Tongue (tissue), 2 donors: Measurements from ENCODE around the gene NCAPH2. TPM values are rescaled to one million over a fixed set of nuclear protein-coding genes. Genes with fewer than 3 reads are reported as not detected.

ENCODE experiments used
- DNase-seq: peaks from one replicate; pipeline ENCODE4 v3.0.0-alpha.2; 2015
- total RNA-seq: library from RNA; depleted of rRNA; stranded (reverse); fragments of >200 nt; gene quantifications from one replicate; pipeline ENCODE4 v1.2.3, GENCODE V29; 2014

Gene NCAPH2
- total RNA-seq, 1 donor from 2014 or later: 38.9 TPM

- DNase-seq: no peak
These were observed 17.3 kb upstream of the NCAPH2 start for GRCh38 chr22:50490531-50491308.

- no peak for DNase-seq
These were observed 10.9 kb upstream of the NCAPH2 start for GRCh38 chr22:50497093-50497492.

- DNase-seq: peak; percentile 73
These were observed 9.6 kb upstream of the NCAPH2 start for GRCh38 chr22:50498322-50498890.

GRCh38 chr22:50500452-50500851 is 7.6 kb upstream of the NCAPH2 start:
- DNase-seq: no peak

- DNase-seq: no peak
These were observed 5.9 kb upstream of the NCAPH2 start for GRCh38 chr22:50502096-50502495.

- no peak for DNase-seq
These were observed 5.2 kb upstream of the NCAPH2 start for GRCh38 chr22:50502628-50503474.

- DNase-seq: no peak
These were observed 4.4 kb upstream of the NCAPH2 start for GRCh38 chr22:50503475-50504145.

GRCh38 chr22:50504369-50505211 is 3.4 kb upstream of the NCAPH2 start:
- no peak for DNase-seq

GRCh38 chr22:50505276-50505775 is 2.7 kb upstream of the NCAPH2 start:
- no peak for DNase-seq

- no peak for DNase-seq
These were observed 2.0 kb upstream of the NCAPH2 start for GRCh38 chr22:50505776-50506610.

- DNase-seq: no peak
These were observed 1.2 kb upstream of the NCAPH2 start for GRCh38 chr22:50506611-50507420.

- DNase-seq: no peak
These were observed 518 bp upstream of the NCAPH2 start, which contains the start of gene LMF2 for GRCh38 chr22:50507421-50507990. Gene LMF2, minus strand, starts transcription at chr22:50507702. Its CDS starts 27 bp downstream, at chr22:50507675.

- DNase-seq: no peak
These were observed 873 bp downstream of the NCAPH2 start for GRCh38 chr22:50508897-50509296.

- no peak for DNase-seq
These were observed 5.2 kb downstream of the NCAPH2 start for GRCh38 chr22:50513175-50513574.

GRCh38 chr22:50516068-50516467 is 8.0 kb downstream of the NCAPH2 start:
- DNase-seq: no peak

- no peak for DNase-seq
These were observed 8.9 kb downstream of the NCAPH2 start for GRCh38 chr22:50516891-50517290.

GRCh38 chr22:50517495-50518260 is 9.7 kb downstream of the NCAPH2 start:
- no peak for DNase-seq

- no peak for DNase-seq
These were observed 10.6 kb downstream of the NCAPH2 start for GRCh38 chr22:50518606-50519005.
